NCI-H146 treated with DMSO at 0.1 percent for 48 hours (cell line): ENCODE measurements around the gene PTPRO.

Source experiments
- DNase-seq: peaks from one replicate; lab custom pipeline; 2025; ENCODE audit not compliant: unreplicated experiment; lab: John Stamatoyannopoulos, UW

The PTPRO gene

GRCh38 chr12:15346488-15346887, 24.2 kb downstream of the PTPRO start:
- DNase-seq = no peak

GRCh38 chr12:15350643-15351042, 28.3 kb downstream of the PTPRO start:
- no peak for DNase-seq

- DNase-seq = peak; percentile 71
Observed at GRCh38 chr12:15355766-15356165, 33.5 kb downstream of the PTPRO start.

- DNase-seq = peak; percentile 98
Observed at GRCh38 chr12:15356951-15357364, 34.6 kb downstream of the PTPRO start.

- DNase-seq = peak; percentile 55
Observed at GRCh38 chr12:15364221-15365160, 42.2 kb downstream of the PTPRO start.

- DNase-seq = no peak
Observed at GRCh38 chr12:15368812-15369211, 46.5 kb downstream of the PTPRO start.

- DNase-seq = no peak
Observed at GRCh38 chr12:15372352-15372751, 50.0 kb downstream of the PTPRO start.

GRCh38 chr12:15387772-15388171, 65.5 kb downstream of the PTPRO start:
- DNase-seq = peak; percentile 21

- DNase-seq = no peak
Observed at GRCh38 chr12:15389561-15389960, 67.3 kb downstream of the PTPRO start.

GRCh38 chr12:15393037-15393436, 70.7 kb downstream of the PTPRO start:
- no peak for DNase-seq

GRCh38 chr12:15393995-15394394, 71.7 kb downstream of the PTPRO start:
- DNase-seq = no peak

GRCh38 chr12:15404485-15404884, 82.2 kb downstream of the PTPRO start:
- no peak for DNase-seq

GRCh38 chr12:15405606-15406005, 83.3 kb downstream of the PTPRO start:
- DNase-seq = no peak

GRCh38 chr12:15407025-15407424, 84.7 kb downstream of the PTPRO start:
- DNase-seq = no peak

- DNase-seq = no peak
Observed at GRCh38 chr12:15411842-15412241, 89.5 kb downstream of the PTPRO start.

GRCh38 chr12:15417691-15418090, 95.4 kb downstream of the PTPRO start:
- DNase-seq = no peak

- peak; percentile 71 for DNase-seq
Observed at GRCh38 chr12:15423629-15424028, 101.3 kb downstream of the PTPRO start.

- DNase-seq = no peak
Observed at GRCh38 chr12:15427913-15428312, 105.6 kb downstream of the PTPRO start.

GRCh38 chr12:15428632-15429031, 106.3 kb downstream of the PTPRO start:
- no peak for DNase-seq

GRCh38 chr12:15429262-15429661, 107.0 kb downstream of the PTPRO start:
- no peak for DNase-seq

- DNase-seq = no peak
Observed at GRCh38 chr12:15435597-15435996, 113.3 kb downstream of the PTPRO start.

GRCh38 chr12:15439459-15439858, 117.2 kb downstream of the PTPRO start:
- no peak for DNase-seq

GRCh38 chr12:15443050-15443449, 120.7 kb downstream of the PTPRO start:
- DNase-seq = no peak
